ENCODE results near the gene ACOT8. TPM values are rescaled to one million over a fixed set of nuclear protein-coding genes. Genes with fewer than 3 reads are reported as not detected.

ACOT8 gene
- total and polyA plus RNA-seq, 2 donors (not counting 3 experiments of a cell fraction or from before 2014, with no cell fraction given): 15.5 to 50.9 TPM

- intact Hi-C loops (cut with micrococcal nuclease): no loop called here
- no peak overlapping the region for H3K4me3 ChIP-seq (replicated peaks in 1 of 3; ENCODE audit: insufficient read depth in 1 of 3, low read depth in 1 of 3, low read length in 3 of 3)
- BruUV-seq (replicated peaks): no TSS peak
- CTCF ChIA-PET: interaction anchor here (0.6 to 0.7 kb wide), 2 partner anchors 13 to 535 kb away, joined by 3 read pairs; no protein-coding TSS in a partner anchor
- no peaks in the 10 kb centered on the region for H3K9me3 ChIP-seq (replicated peaks; ENCODE audit: control insufficient read depth, insufficient read depth, low read length)
- H3K79me2 ChIP-seq (ENCODE audit: control insufficient read depth, insufficient read depth, low read length): no peaks in the 10 kb centered on the region
- no peak for TF ChIP-seq GATA2 (IDR thresholded peaks at IDR 0.05; ENCODE audit: insufficient read depth, insufficient read length, low read depth, low read length)
- no peak for TF ChIP-seq MAX (IDR thresholded peaks at IDR 0.05; ENCODE audit: insufficient read depth, insufficient read length)
- TF ChIP-seq JUN (IDR thresholded peaks at IDR 0.05; ENCODE audit: borderline replicate concordance, insufficient read depth, insufficient read length, low read depth): no peak
- no peak for TF ChIP-seq POLR2A (IDR thresholded peaks at IDR 0.05; ENCODE audit: low read depth, low read length)
- TF ChIP-seq EZH2 (IDR thresholded peaks at IDR 0.05; ENCODE audit: borderline replicate concordance, low read depth, low read length, severe bottlenecking): no peak
- TF ChIP-seq CTCF (IDR thresholded peaks at IDR 0.05; ENCODE audit: extremely low read depth in 1 of 2, insufficient read depth in 1 of 2, low read depth in 1 of 2, low read length in 2 of 2): no peak
- no peak for TF ChIP-seq MYC (IDR thresholded peaks at IDR 0.05; ENCODE audit: low read depth, low read length)
- TF ChIP-seq FOS (IDR thresholded peaks at IDR 0.05; ENCODE audit: borderline replicate concordance, insufficient read depth, low read length): no peak
- TF ChIP-seq POLR2AphosphoS5 (IDR thresholded peaks at IDR 0.05; ENCODE audit: insufficient read depth, low read depth, low read length): no peak
- no peak overlapping the region for H3K27ac ChIP-seq (ENCODE audit: insufficient read depth, low read depth, low read length)
- H3K9ac ChIP-seq (replicated peaks; ENCODE audit: extremely low read depth, insufficient read depth, low read length): no peak overlapping the region
- H3K4me2 ChIP-seq (ENCODE audit: insufficient read depth, low read length): no peak overlapping the region
- POLR2A ChIA-PET: no interaction called here
- H3K36me3 ChIP-seq (ENCODE audit: control insufficient read depth in 2 of 2, extremely low read depth in 1 of 2, insufficient read depth in 2 of 2, low read length in 2 of 2): peaks cover 4 to 31% of the 10 kb centered on the region in 2 experiments
- DNase-seq (ENCODE audit: low read depth, low spot score): no peak
- no peaks in the 10 kb centered on the region for H4K20me1 ChIP-seq (replicated peaks; ENCODE audit: control insufficient read depth, extremely low read depth, insufficient read depth, low read length)
- no peak for FAIRE-seq
- H2AFZ ChIP-seq (ENCODE audit: low read depth, low read length): no peak overlapping the region
- dilution Hi-C loops (cut with MboI; ENCODE audit: extremely low pct_ligation_motif_present, low sequenced_read_pairs): no loop called here
- no peaks in the 10 kb centered on the region for H3K27me3 ChIP-seq (ENCODE audit: control insufficient read depth in 2 of 2, insufficient read depth in 2 of 2, low read length in 2 of 2)
- no peaks in the 10 kb centered on the region for H3K9me1 ChIP-seq (replicated peaks; ENCODE audit: control insufficient read depth, extremely low read depth, insufficient read depth, low read length)
- H3K4me1 ChIP-seq (ENCODE audit: control insufficient read depth, extremely low read depth, insufficient read depth, low read length): peaks cover 12% of the 10 kb centered on the region
Observed at GRCh38 chr20:45896641-45897161, 39.5 kb upstream of the ACOT8 start.
